AG20443 (cell line): ENCODE results near the gene CCL27.
"Not testable (repeated sequence)": the region's sequence is repeated elsewhere in the genome, so short reads cannot be mapped to it uniquely, and the experiment has no call there.

Experiments
- DNase-seq: peaks from one replicate; pipeline ENCODE4 v3.0.0; 2012; ENCODE audit warnings: low spot score, mixed read lengths

Gene CCL27

GRCh38 chr9:34651321-34651720 is 11.1 kb downstream of the CCL27 start:
- no peak for DNase-seq

- DNase-seq: no peak
Measured at GRCh38 chr9:34650816-34651215, 11.6 kb downstream of the CCL27 start.

GRCh38 chr9:34648673-34649072 is 13.8 kb downstream of the CCL27 start:
- DNase-seq: no peak

GRCh38 chr9:34647651-34648050 is 14.8 kb downstream of the CCL27 start:
- DNase-seq: no peak

GRCh38 chr9:34647084-34647403 is 15.4 kb downstream of the CCL27 start:
- no peak for DNase-seq

GRCh38 chr9:34646211-34647083 is 16.0 kb downstream of the CCL27 start, which contains the start of gene GALT:
Gene GALT, plus strand, starts transcription at chr9:34646675. Its CDS starts 30 bp downstream, at chr9:34646705.
- peak; percentile 92 for DNase-seq

- no peak for DNase-seq
Measured at GRCh38 chr9:34644766-34645314, 17.6 kb downstream of the CCL27 start.

- no peak for DNase-seq
Measured at GRCh38 chr9:34642679-34643078, 19.8 kb downstream of the CCL27 start.

- DNase-seq: not testable (repeated sequence)
Measured at GRCh38 chr9:34639322-34639721, 23.1 kb downstream of the CCL27 start.

- DNase-seq: no peak
Measured at GRCh38 chr9:34638138-34638445, 24.4 kb downstream of the CCL27 start.

GRCh38 chr9:34637356-34638137 is 24.9 kb downstream of the CCL27 start, which contains the start of gene SIGMAR1:
Gene SIGMAR1, minus strand, starts transcription at chr9:34637787. Its CDS starts 90 bp downstream, at chr9:34637697.
- peak; percentile 96 for DNase-seq

GRCh38 chr9:34636791-34637355 is 25.6 kb downstream of the CCL27 start:
- DNase-seq: no peak

- no peak for DNase-seq
Measured at GRCh38 chr9:34635556-34635955, 26.9 kb downstream of the CCL27 start.

- DNase-seq: no peak
Measured at GRCh38 chr9:34634551-34635248, 27.8 kb downstream of the CCL27 start.

- DNase-seq: peak; percentile 81
Measured at GRCh38 chr9:34633851-34634550, 28.5 kb downstream of the CCL27 start.

- no peak for DNase-seq
Measured at GRCh38 chr9:34633166-34633565, 29.3 kb downstream of the CCL27 start.

GRCh38 chr9:34630402-34631154 is 31.9 kb downstream of the CCL27 start:
- no peak for DNase-seq

- DNase-seq: no peak
Measured at GRCh38 chr9:34629491-34629808, 33.0 kb downstream of the CCL27 start.

GRCh38 chr9:34628656-34629490 is 33.6 kb downstream of the CCL27 start, which contains the start of gene ARID3C:
Gene ARID3C, minus strand, starts transcription at chr9:34629066. Its CDS starts 1,052 bp downstream, at chr9:34628014.
- peak; percentile 67 for DNase-seq
